Ascending aorta (tissue), 2 donors: ENCODE measurements around the gene TTC13. TPM values are rescaled to one million over a fixed set of nuclear protein-coding genes. Genes with fewer than 3 reads are reported as not detected.

Experiments used
- DNase-seq, 2 donors: peaks; one replicate each; pipeline ENCODE4 v3.0.0-alpha.2; 2019; ENCODE audit warnings: low spot score in 2 of 2
- H3K27ac ChIP-seq, 2 donors: fragments of 200-600 bp; sonication (generic); one replicate each; pipeline ENCODE4 v1.5.1; 2016 to 2017; ENCODE audit warnings: mild to moderate bottlenecking in 1 of 2
- H3K27me3 ChIP-seq: fragments of 200-600 bp; sonication (generic); one replicate; pipeline ENCODE4 v1.5.1; 2017
- H3K36me3 ChIP-seq, 2 donors: fragments of 200-600 bp; sonication (generic); one replicate each; pipeline ENCODE4 v1.5.1; 2016
- H3K4me1 ChIP-seq, 2 donors: fragments of 200-600 bp; sonication (generic); one replicate each; pipeline ENCODE4 v1.5.1; 2016 to 2017; ENCODE audit warnings: mild to moderate bottlenecking in 1 of 2
- H3K4me3 ChIP-seq, 2 donors: fragments of 200-600 bp; sonication (generic); one replicate each; pipeline ENCODE4 v1.5.1; 2016 to 2017; ENCODE audit warnings: mild to moderate bottlenecking in 1 of 2
- H3K9me3 ChIP-seq, 2 donors: fragments of 200-600 bp; sonication (generic); one replicate each; pipeline ENCODE4 v1.5.1; 2016
- intact Hi-C: fragments of 100-400 bp; cut with DNase I; formaldehyde crosslinking; loops from one replicate; pipeline ENCODE4 v1.15.1; 2023
- total RNA-seq: library from RNA; depleted of rRNA; stranded (reverse); fragments of >200 nt; gene quantifications from one replicate; pipeline ENCODE4 v1.1.0, GENCODE V29; 2016
- TF ChIP-seq, protein P1 (sequence below), 3 experiments: fragments of 200-600 bp in 2 of 3; fragments of 450-650 bp in 1 of 3; sonication (generic) in 2 of 3; IDR thresholded peaks; one replicate each; pipeline ENCODE4 v1.5.1; 2016 to 2019; ENCODE audit warnings: antibody characterized with exemption in 3 of 3, mild to moderate bottlenecking in 1 of 3, moderate library complexity in 1 of 3

Gene TTC13
- total RNA-seq, 1 donor from 2014 or later, result 21.5 TPM

DNA sequence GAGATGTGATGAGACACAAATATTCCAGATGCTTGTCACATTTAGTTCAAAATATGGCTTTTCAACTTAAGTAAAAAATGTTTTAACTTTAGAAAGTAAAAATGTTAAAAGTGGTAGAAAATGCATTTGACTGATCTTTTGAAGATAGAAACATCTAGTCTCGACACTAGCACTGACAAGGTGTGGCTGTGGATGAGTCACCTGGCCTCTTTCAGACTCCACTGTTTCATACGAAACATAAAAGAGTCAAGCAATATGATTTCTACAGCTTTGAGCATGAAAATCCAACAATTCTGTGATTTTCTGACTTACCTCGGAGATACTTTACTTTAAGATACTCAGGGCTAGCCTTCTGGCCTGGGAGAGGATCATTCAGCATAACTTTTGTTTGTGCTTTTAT lies 47.7 kb downstream of the TTC13 start:
- intact Hi-C loops, result no loop called here
- H3K4me1 ChIP-seq, result no peaks in the 10 kb centered on the region
- H3K36me3 ChIP-seq, result peaks cover 28 to 47% of the 10 kb centered on the region in 2 donors
- no peaks in the 10 kb centered on the region for H3K27me3 ChIP-seq
- no peak overlapping the region for H3K4me3 ChIP-seq
- no peak overlapping the region for H3K27ac ChIP-seq
- TF ChIP-seq, protein P1, sequence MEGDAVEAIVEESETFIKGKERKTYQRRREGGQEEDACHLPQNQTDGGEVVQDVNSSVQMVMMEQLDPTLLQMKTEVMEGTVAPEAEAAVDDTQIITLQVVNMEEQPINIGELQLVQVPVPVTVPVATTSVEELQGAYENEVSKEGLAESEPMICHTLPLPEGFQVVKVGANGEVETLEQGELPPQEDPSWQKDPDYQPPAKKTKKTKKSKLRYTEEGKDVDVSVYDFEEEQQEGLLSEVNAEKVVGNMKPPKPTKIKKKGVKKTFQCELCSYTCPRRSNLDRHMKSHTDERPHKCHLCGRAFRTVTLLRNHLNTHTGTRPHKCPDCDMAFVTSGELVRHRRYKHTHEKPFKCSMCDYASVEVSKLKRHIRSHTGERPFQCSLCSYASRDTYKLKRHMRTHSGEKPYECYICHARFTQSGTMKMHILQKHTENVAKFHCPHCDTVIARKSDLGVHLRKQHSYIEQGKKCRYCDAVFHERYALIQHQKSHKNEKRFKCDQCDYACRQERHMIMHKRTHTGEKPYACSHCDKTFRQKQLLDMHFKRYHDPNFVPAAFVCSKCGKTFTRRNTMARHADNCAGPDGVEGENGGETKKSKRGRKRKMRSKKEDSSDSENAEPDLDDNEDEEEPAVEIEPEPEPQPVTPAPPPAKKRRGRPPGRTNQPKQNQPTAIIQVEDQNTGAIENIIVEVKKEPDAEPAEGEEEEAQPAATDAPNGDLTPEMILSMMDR (IDR thresholded peaks at IDR 0.05), result no peak
- no peak for DNase-seq
- H3K9me3 ChIP-seq, result no peaks in the 10 kb centered on the region

DNA sequence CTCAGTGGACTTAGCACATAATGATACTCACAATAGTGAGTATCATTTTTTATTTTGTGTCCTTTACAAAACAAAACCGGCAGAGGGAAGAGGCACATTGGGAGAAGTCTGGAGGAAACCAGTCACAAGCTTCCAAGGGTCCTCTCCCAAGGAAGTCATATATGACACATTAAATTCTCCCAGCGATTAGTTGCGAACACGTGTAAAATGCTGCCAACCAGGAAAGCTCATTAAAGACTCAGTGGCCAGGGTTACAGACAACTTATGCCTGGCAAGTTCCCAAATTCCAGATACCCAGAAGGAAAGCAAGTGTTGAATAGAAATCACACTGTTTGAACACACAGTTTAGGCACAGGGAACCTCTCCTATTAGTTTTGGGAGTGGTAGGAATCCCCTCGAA lies 52.5 kb downstream of the TTC13 start:
- no peak for DNase-seq
- intact Hi-C loops, result no loop called here
- no peaks in the 10 kb centered on the region for H3K27me3 ChIP-seq
- TF ChIP-seq, protein P1 (IDR thresholded peaks at IDR 0.05), result no peak
- no peaks in the 10 kb centered on the region for H3K9me3 ChIP-seq
- H3K36me3 ChIP-seq, result peaks cover 27 to 54% of the 10 kb centered on the region in 2 donors
- no peak overlapping the region for H3K27ac ChIP-seq
- no peak overlapping the region for H3K4me3 ChIP-seq
- H3K4me1 ChIP-seq, result no peaks in the 10 kb centered on the region

- peaks cover 21 to 49% of the 10 kb centered on the region in 2 donors for H3K36me3 ChIP-seq
- TF ChIP-seq, protein P1 (IDR thresholded peaks at IDR 0.05), result no peak
- H3K4me3 ChIP-seq, result no peak overlapping the region
- no peak overlapping the region for H3K27ac ChIP-seq
- H3K27me3 ChIP-seq, result no peaks in the 10 kb centered on the region
- DNase-seq, result no peak
- no peaks in the 10 kb centered on the region for H3K4me1 ChIP-seq
- no peaks in the 10 kb centered on the region for H3K9me3 ChIP-seq
- intact Hi-C loops, result no loop called here
Observed at GRCh38 chr1:230925608-230926007, 53.1 kb downstream of the TTC13 start.

GRCh38 chr1:230923176-230923575 lies 55.5 kb downstream of the TTC13 start:
- DNase-seq, result no peak
- TF ChIP-seq, protein P1 (IDR thresholded peaks at IDR 0.05), result no peak
- no peaks in the 10 kb centered on the region for H3K9me3 ChIP-seq

GRCh38 chr1:230922620-230923019 lies 56.0 kb downstream of the TTC13 start:
- H3K36me3 ChIP-seq, result peaks cover 20 to 37% of the 10 kb centered on the region in 2 donors
- no peak for DNase-seq

More at GRCh38 chr1:230923176-230923575, 55.5 kb downstream of the TTC13 start:
- intact Hi-C loops, result no loop called here
- Histone ChIP-seq H3K27me3 (no peaks in the 10 kb centered on the region), H3K36me3 (peaks cover 23 to 43% of the 10 kb centered on the region in 2 donors), H3K27ac (no peak overlapping the region), H3K4me3 (no peak overlapping the region), H3K4me1 (no peaks in the 10 kb centered on the region)

More at GRCh38 chr1:230922620-230923019, 56.0 kb downstream of the TTC13 start:
- no peaks in the 10 kb centered on the region for H3K27me3 ChIP-seq
- H3K4me3 ChIP-seq, result no peak overlapping the region
- intact Hi-C loops, result no loop called here
- no peak overlapping the region for H3K27ac ChIP-seq
- no peaks in the 10 kb centered on the region for H3K9me3 ChIP-seq
- no peaks in the 10 kb centered on the region for H3K4me1 ChIP-seq
- TF ChIP-seq, protein P1 (IDR thresholded peaks at IDR 0.05), result no peak
